Lower lobe of right lung (tissue), 2 donors: Measurements from ENCODE around the gene DUSP19. TPM values are rescaled to one million over a fixed set of nuclear protein-coding genes. Genes with fewer than 3 reads are reported as not detected.
A peak's percentile ranks its signal among the peaks of the same experiment; 100 is the strongest.

Source experiments
- ATAC-seq, 2 donors: fragments of 200-7000 bp; cut with Tn5 transposase; one replicate each; pipeline ENCODE4 v1.9.1; 2020 to 2022; ENCODE audit warnings: mild to moderate bottlenecking in 2 of 2, moderate library complexity in 2 of 2
- DNase-seq: peaks from one replicate; pipeline ENCODE4 v3.0.0-alpha.2; 2020
- H3K27ac ChIP-seq: fragments of 200-600 bp; one replicate; pipeline ENCODE4 v1.8.0; 2022
- H3K27me3 ChIP-seq: fragments of 200-600 bp; one replicate; pipeline ENCODE4 v1.8.0; 2022; ENCODE audit warnings: low read depth
- H3K36me3 ChIP-seq: fragments of 200-600 bp; one replicate; pipeline ENCODE4 v1.8.0; 2022; ENCODE audit warnings: mild to moderate bottlenecking
- H3K4me1 ChIP-seq: fragments of 200-600 bp; one replicate; pipeline ENCODE4 v1.8.0; 2022
- H3K4me3 ChIP-seq: fragments of 200-600 bp; one replicate; pipeline ENCODE4 v1.8.0; 2022; ENCODE audit warnings: mild to moderate bottlenecking
- H3K9me3 ChIP-seq: fragments of 200-600 bp; one replicate; pipeline ENCODE4 v1.8.0; 2022
- intact Hi-C: fragments of 100-400 bp; cut with DNase I; formaldehyde crosslinking; loops from one replicate; pipeline ENCODE4 v1.11.0; 2022
- total RNA-seq: library from RNA; stranded (reverse); fragmentation: NEBNext Ultra II Directional; extraction: Animal tissue kit (Norgen Biotek cat#: 25700); gene quantifications from one replicate; pipeline ENCODE4 v1.2.1, GENCODE V29; 2021
- TF ChIP-seq, protein P1 (sequence below): fragments of 200-600 bp; IDR thresholded peaks from one replicate; pipeline ENCODE4 v1.8.0; 2022; ENCODE audit warnings: antibody characterized with exemption, mild to moderate bottlenecking
- donor health status: DM: no; HTN: yes; CAD: no; lungs with severe emphysema.

The DUSP19 gene
- total RNA-seq, 1 donor from 2014 or later = 5.6 TPM

GRCh38 chr2:183070942-183071844 is 7.4 kb upstream of the DUSP19 start:
- Histone ChIP-seq H3K36me3 (no peaks in the 10 kb centered on the region), H3K27me3 (no peaks in the 10 kb centered on the region), H3K4me3 (no peak overlapping the region), H3K27ac (no peak overlapping the region), H3K4me1 (no peaks in the 10 kb centered on the region), H3K9me3 (no peaks in the 10 kb centered on the region)
- DNase-seq (peak; percentile 56), ATAC-seq (peak in 1 of 2 donors; percentile 31)
- intact Hi-C loops = no loop called here
- TF ChIP-seq, protein P1, sequence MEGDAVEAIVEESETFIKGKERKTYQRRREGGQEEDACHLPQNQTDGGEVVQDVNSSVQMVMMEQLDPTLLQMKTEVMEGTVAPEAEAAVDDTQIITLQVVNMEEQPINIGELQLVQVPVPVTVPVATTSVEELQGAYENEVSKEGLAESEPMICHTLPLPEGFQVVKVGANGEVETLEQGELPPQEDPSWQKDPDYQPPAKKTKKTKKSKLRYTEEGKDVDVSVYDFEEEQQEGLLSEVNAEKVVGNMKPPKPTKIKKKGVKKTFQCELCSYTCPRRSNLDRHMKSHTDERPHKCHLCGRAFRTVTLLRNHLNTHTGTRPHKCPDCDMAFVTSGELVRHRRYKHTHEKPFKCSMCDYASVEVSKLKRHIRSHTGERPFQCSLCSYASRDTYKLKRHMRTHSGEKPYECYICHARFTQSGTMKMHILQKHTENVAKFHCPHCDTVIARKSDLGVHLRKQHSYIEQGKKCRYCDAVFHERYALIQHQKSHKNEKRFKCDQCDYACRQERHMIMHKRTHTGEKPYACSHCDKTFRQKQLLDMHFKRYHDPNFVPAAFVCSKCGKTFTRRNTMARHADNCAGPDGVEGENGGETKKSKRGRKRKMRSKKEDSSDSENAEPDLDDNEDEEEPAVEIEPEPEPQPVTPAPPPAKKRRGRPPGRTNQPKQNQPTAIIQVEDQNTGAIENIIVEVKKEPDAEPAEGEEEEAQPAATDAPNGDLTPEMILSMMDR = peak; percentile 61

DNA sequence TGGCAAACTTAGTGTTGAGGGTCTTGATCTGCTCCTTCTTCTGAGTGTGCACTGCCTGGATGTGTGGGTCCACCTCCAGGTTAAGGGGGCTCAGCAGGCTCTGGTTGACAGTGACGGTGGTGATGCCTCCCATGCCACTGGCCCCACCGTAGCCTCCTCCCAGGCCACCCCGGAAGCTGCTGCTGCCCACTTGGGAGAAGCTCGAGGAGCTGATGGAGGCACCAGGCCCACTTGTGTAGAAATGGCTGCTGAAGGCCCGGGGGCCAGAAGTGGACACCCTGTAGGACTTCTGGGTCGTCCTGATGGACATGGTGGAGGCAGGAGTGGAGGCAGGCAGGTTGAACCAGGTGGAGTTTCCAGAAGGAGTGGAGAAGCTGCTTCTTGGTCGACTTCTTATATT is 6.4 kb upstream of the DUSP19 start:
- TF ChIP-seq, protein P1 = no peak
- ATAC-seq = no peak
- Histone ChIP-seq H3K9me3 (no peaks in the 10 kb centered on the region), H3K4me1 (no peaks in the 10 kb centered on the region), H3K27me3 (no peaks in the 10 kb centered on the region), H3K27ac (no peak overlapping the region), H3K4me3 (no peak overlapping the region), H3K36me3 (no peaks in the 10 kb centered on the region)
- no peak for DNase-seq
- intact Hi-C loops = no loop called here

DNA sequence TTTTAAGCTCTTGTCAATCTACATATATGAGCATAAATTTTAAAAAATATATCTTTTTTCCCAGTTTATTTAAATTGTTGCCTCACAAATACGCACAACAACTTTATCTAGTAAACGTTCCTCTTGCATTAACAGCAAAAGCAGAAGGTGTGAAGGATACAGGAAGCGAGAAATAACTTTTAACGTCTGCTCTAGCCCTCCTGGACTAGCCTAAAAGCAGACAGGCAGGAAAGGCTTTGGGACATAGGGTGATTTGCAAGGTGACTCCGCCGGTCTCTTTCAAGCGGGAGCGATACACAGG is 434 bp upstream of the DUSP19 start:
- peaks cover 14% of the 10 kb centered on the region for H3K4me1 ChIP-seq
- ATAC-seq = peak; percentile 77 to 88
- no peaks in the 10 kb centered on the region for H3K36me3 ChIP-seq
- H3K9me3 ChIP-seq = no peaks in the 10 kb centered on the region
- H3K27ac ChIP-seq = peak overlapping the region; percentile 86
- peak; percentile 53 for DNase-seq
- H3K4me3 ChIP-seq = peak overlapping the region; percentile 73
- TF ChIP-seq, protein P1 = no peak
- intact Hi-C loops = no loop called here
- H3K27me3 ChIP-seq = no peaks in the 10 kb centered on the region

- H3K4me1 ChIP-seq = peaks cover 14% of the 10 kb centered on the region
- H3K27ac ChIP-seq = peak overlapping the region; percentile 86
- no peaks in the 10 kb centered on the region for H3K9me3 ChIP-seq
- H3K27me3 ChIP-seq = no peaks in the 10 kb centered on the region
- DNase-seq = no peak
- TF ChIP-seq, protein P1 = no peak
- peak overlapping the region; percentile 73 for H3K4me3 ChIP-seq
- H3K36me3 ChIP-seq = no peaks in the 10 kb centered on the region
- ATAC-seq = peak; percentile 28 to 58
- intact Hi-C loops = no loop called here
Observed at GRCh38 chr2:183079139-183079775, 710 bp downstream of the DUSP19 start.

DNA sequence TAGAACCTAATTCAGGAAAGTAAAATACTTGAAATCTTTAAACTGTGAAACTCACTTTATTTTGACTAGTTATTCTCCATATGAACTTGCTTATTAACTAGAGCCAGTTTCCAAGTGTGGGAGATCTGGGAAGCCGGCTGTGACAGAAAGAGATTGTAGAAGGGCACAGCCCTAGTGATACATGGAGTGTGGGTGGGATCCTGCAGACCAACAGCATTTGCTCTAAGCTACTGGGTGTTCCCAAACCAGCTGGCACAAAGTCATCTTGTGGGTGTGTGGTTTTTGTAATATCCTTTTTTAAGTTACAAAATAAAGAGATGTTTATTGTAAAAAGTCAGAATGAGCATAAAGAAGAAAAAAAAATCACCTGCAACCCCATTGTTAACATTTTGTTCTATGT is 3.4 kb downstream of the DUSP19 start:
- H3K4me3 ChIP-seq = no peak overlapping the region
- ATAC-seq (no peak), DNase-seq (no peak)
- intact Hi-C loops = no loop called here
- TF ChIP-seq, protein P1 = no peak
- no peaks in the 10 kb centered on the region for H3K27me3 ChIP-seq
- no peak overlapping the region for H3K27ac ChIP-seq
- no peaks in the 10 kb centered on the region for H3K36me3 ChIP-seq
- H3K9me3 ChIP-seq = no peaks in the 10 kb centered on the region
- peaks cover 14% of the 10 kb centered on the region for H3K4me1 ChIP-seq
